DMS53 treated with DMSO at 0.1 percent for 48 hours (cell line): ENCODE measurements around the gene NBAS.

Experiments
- DNase-seq: peaks from one replicate; lab custom pipeline; 2025; ENCODE audit not compliant: unreplicated experiment; lab: John Stamatoyannopoulos, UW

NBAS gene

DNA sequence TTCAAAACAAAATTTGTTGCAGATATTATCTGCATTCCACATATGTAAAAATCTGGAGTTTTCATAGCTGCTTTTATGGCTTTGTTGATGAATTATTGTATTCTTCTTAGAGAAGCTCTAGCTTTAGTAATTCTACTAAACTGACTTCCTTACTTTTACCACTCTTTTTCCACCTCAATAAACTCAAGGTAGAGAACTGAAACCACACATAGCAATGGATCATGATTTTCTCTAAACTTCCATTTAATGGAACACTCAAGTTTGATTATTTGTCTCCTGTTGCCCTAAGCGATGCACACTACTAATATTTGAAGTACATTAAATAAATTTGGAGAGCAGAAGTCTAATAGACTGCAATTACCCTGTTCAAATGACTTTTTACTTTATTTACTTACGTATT lies 192.0 kb downstream of the NBAS start:
- no peak for DNase-seq

GRCh38 chr2:15367715-15368114 lies 193.4 kb downstream of the NBAS start:
- no peak for DNase-seq

GRCh38 chr2:15367205-15367604 lies 193.9 kb downstream of the NBAS start:
- DNase-seq = no peak

- no peak for DNase-seq
Measured at GRCh38 chr2:15365411-15365810, 195.7 kb downstream of the NBAS start.

GRCh38 chr2:15364561-15364960 lies 196.6 kb downstream of the NBAS start:
- no peak for DNase-seq

- no peak for DNase-seq
Measured at GRCh38 chr2:15363734-15364133, 197.4 kb downstream of the NBAS start.

DNA sequence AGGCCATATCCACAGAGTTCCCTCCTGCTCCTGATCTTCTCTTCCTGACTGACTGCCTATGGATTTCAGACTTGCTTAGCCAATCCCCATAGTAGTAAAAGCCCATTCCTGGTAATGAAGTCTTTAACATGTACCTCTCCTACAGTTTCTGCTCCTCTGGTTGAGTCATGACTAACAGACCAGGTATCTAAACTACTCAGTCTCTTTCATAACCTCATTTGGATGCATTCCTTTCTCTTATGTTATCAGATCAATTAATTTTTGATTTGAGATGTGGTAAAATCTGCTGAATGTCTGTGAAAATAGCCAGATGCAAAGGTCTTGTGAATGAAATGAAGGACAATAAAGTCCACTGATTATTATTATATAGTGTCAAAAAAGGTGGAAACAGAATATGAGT lies 198.0 kb downstream of the NBAS start:
- DNase-seq = no peak

DNA sequence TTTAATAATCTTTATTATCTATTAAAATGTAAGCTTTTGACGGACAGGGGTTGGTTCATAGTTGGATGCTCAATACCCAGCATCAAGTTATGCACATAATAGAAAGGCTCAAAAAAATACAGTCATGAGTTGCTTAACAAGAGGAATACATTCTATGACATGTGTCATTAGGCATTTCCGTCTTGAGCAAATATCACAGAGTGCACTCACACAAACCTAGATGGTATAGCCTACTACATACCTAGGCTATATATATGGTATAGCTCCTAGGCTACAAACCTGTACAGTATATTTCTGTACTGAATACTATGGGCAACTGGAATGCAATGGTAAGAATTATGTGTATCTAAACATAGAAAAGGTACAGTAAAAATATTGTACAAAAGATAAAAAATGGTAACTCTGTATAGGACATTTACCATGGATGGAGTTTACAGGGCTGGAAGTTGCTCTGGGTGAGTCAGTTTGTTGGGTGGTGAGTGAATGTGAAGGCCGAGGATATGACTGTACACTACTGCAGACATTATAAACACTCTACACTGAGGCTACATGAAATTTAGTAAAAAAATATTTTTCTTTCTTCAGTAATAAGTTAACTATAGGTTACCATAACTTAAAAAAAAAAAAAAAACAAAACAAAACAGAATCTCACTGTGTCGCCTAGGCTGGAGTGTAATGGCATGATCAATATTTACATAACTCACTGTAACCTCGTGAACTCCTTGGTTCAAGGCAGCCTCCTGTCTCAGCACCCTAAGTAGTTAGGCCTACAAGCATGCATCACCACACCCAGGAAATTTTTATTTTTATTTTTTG lies 201.2 kb downstream of the NBAS start:
- no peak for DNase-seq

DNA sequence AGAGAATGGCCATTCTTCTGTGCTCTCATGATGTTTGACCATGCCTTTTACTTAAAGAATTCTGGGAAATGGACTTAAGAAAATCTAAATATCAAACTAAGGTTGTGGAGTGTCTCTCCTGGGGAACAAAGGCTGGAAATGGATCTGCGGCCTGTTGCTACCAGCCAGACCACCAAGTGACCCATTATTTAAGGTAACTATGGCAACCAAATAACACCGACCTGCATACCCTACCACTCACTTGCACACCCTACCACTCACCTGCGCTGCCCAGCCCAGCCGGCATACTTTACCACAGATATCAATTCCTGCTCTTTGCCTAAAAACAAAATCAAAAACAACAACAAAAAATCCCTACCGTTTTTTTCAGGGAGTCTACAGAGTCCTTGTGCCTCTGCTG lies 203.2 kb downstream of the NBAS start:
- DNase-seq = no peak

- DNase-seq = no peak
Measured at GRCh38 chr2:15357186-15357585, 203.9 kb downstream of the NBAS start.

GRCh38 chr2:15355386-15355785 lies 205.7 kb downstream of the NBAS start:
- no peak for DNase-seq

- no peak for DNase-seq
Measured at GRCh38 chr2:15354596-15355366, 206.4 kb downstream of the NBAS start.

DNA sequence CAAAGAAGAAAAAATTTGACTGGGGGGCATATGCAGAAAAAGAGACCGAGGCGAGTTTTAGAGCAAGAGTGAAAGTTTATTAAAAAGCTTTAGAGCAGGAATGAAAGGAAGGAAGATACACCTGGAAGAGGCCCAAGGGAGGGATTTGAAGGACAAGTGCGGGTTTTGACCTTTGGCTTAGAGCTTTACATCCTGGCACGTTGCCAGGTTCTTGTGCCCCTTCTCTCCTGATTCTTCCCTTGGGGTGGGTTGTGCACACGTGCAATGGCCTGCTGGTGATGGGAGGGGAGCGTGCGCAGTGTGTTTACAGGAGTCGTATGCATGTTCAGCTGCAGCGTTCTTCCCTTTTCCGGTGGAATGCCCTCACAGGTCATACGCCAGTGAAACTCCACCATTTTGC lies 208.8 kb downstream of the NBAS start:
- no peak for DNase-seq

DNA sequence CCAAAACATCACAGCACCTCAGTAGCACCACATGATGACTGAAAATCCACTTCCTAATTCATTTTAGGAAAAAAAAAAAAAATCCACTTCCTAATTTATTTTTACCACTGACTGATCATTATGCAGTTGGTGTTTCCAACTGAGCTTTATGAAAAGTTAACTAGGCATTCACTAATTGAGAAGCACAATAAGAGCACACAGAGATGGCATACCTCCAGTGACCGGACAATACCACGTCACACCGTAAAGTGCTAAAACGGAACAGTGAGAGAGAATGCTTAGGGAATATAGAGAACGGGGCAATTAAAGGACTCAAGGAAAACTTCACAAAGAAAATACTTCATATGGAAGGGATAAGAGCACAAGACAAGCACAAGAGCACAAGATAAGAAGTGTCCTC lies 212.5 kb downstream of the NBAS start:
- no peak for DNase-seq

DNA sequence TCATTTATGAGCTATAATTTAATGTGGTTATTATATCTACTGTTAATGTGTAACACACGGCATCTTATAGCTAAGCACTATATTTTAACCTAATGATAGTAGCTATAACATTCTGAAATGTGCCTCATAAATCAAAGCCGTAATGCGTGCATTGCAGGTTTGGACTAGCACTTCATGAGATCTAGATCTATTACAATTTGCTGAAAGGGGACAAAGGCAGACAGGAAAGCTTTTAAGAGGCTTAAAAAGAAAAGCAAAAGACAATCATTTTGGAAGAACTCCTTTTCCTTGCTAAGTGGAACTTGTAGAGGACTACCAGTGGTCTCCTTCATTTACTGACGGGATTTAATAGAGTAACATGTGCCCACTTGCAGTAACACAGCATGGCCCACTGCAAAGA lies 213.1 kb downstream of the NBAS start:
- DNase-seq = no peak

DNA sequence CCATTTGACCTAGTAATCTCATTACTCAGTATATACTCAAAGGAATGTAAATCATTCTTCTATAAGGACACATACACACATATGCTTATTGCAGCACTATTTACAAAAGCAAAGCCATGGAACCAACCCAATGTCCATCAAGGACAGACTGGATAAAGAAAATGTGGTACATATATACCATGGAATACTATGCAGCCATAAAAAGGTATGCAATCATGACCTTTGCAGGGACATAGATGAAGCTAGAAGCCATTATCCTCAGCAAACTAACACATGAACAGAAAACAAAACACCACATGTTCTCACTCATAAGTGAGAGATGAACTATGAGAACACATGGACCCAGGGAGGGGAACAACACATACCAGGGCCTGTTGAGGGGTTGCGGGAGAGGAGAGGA lies 214.5 kb downstream of the NBAS start:
- no peak for DNase-seq

DNA sequence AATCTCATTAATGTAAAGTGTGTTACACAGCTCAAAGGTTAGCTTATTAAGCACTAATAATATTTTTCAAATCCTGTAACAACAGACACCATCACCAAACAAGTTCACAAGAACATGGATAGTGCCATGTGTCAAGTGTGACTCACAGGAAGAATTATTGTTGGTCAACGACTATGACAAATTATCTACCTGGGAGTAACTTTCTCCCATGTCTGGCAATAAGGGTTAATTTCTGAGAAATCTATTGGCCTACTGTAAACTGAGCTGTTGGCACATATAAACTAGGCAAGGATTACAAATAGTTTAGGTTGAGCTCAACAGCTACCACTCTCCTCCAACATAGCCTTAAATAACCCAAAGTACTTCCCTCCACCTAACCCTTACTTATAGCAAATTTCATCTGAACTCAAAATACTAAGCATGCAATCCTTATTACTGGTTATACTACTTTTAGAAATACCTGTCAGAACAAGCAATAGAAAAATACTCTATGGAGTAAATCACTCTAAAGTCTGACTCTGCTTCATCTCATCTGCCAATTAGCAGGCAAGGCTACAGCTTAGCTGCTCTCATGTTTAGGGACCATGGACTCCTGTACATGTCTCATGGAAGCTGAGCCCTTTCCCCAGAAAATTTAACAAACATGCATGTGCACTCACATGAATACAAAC lies 223.0 kb downstream of the NBAS start:
- DNase-seq = peak; percentile 0

DNA sequence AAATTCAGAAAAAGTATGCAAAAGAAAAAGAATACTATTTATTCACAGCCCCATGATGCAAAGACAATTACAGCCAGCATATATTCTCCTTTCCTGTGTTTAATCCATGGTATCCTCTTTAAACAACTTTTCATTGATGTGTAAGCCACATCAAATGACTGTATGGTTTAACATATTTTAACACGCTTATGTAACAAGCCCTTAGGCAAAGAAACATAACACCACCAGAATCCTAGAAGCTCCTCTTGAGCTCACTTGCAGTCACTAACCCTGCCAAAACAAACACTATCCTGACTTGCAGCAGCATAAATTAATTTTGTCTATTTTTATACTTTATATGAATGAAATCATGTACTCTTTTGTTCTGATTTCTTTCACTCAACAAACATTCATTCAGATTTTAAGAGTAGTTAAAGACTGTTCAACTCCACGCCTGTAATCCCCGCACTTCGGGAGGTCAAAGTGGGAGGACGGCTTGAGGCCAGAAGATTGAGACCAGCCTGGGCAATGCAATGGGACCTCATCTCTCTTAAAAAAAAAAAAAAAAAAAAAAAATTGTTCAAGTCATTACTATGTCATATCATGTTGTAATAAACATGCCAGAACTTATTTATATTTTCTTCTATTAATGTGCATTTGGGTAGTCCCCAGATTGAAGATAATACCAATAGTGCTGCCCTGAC lies 226.3 kb downstream of the NBAS start:
- DNase-seq = peak; percentile 21

- no peak for DNase-seq
Measured at GRCh38 chr2:15331787-15332186, 229.3 kb downstream of the NBAS start.

DNA sequence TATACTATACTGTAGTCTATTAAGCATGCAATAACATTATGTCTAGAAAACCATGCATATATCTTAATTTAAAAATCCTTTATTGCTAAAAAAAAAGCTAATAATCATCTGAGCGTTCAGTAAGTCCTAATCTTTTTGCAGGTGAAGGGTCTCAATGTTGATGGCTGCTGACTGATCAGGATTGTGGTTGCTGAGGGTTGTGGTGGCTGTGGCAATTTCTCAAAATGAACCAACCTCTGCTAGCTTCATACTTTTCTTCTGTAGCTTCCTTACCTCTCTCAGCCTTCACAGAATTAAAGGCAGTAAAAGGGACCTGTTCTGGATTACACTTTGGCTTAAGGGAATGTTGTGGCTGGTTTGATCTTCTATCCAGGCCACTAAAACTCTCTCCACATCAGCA lies 235.8 kb downstream of the NBAS start:
- DNase-seq = no peak

GRCh38 chr2:15323227-15323626 lies 237.9 kb downstream of the NBAS start:
- DNase-seq = no peak
